ENCODE data around the gene GCNA.
"Not testable (repeated sequence)": the region's sequence is repeated elsewhere in the genome, so short reads cannot be mapped to it uniquely, and the experiment has no call there.

GCNA gene

GRCh38 chrX:71559773-71560172 is 18.5 kb upstream of the GCNA start:
- DNase-seq: not testable (repeated sequence)

DNA sequence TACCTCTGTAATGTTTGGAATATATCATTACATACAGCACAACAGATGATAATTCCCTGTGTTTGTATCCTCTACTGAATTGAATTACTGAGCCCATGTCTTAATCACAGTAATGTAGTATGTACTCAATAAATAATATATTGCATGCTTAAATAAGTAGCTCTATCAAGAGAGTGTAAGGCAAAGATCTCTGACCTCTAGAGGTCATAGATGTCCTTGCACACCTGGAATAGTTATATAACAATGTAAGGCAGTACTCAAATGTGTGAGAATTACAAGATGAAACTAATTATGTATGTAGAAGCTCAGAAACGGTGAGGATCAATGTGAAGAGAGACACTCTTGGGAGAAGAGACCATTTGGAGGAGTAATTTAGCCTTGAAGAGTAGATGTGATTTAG is 14.3 kb upstream of the GCNA start:
- DNase-seq: no peak

- no peak for DNase-seq
Observed at GRCh38 chrX:71565474-71566041, 12.7 kb upstream of the GCNA start.

DNA sequence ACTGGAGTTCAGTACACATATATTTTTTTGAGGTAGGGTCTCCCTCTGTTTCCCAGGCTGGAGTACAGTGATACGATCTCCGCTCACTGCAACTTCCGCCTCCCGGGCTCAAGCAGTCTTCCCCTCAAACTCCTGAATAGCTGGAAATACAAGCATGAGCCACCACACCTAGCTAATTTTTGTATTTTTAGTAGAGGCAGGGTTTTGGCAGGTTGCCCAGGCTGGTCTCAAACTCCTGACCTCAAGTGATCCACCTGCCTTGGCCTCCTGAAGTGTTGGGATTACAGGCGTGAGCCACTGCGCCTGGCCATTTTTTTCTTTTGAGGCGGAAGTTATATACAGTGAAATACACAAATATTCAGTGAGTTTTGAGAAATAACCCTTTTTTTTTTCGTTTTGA is 6.8 kb upstream of the GCNA start:
- DNase-seq: not testable (repeated sequence)

GRCh38 chrX:71573590-71573989 is 4.6 kb upstream of the GCNA start:
- no peak for DNase-seq

DNA sequence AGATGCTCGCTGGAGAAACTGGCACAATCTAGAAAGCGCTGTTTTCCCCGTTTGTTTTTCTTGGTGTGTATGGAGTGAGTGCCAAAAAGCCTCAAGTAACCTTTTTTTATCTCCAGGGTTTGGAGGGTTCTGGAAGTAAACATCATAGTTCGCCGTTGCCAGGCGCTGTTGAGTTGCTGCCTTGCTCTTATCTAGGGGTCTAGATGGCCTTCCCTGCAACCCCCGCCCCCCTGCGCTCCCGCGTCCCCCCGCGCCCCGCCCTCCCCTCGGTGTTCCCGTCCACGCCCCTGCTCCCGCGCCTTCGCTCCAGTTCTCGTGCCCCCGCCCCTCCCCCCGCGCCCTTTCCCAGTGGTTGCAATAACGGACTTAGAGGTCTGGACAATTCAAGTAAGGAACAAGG is 555 bp upstream of the GCNA start:
- no peak for DNase-seq

DNA sequence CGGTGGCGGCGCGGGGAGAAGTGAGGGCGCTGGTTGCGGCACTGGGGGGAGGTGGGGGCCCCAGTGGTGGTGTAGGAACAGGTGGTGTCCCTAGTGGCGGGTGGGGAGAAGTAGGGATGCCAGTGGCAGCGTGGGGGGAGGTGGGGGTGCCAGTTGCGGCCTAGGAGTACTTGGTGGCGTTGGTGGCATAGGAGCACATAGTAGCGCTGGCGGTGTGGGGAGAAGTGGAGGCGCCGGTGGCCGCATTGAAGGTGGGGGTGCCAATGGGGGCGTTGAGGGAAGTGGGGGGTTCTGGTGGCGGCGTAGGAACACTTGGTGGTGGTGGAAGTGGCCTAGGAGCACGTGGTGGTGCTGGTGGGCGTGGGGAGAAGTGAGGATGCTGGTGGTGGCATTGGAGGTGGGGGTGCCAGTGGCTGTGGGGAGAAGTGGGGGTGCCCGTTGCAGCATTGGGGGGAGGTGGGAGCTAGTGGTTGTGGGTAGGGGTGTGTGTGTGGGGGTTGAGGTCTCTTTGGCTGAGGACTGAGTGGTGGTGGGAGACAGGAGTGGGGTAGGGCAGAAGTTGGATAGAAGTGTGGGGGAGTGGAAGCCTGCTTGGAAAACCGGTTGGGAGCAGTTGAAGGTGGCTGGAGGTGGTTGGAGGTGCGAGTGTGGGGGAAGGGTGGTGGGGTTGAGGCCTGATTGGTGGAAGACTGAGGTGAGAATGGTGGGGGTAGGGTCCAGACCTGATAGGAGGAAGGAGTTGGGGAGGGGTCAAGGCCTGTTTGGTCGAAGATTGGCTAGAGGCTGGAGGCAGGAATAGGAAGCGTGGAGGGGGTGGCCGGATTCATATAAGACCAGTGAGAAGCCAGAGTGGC is 1.1 kb downstream of the GCNA start:
- no peak for DNase-seq

- no peak for DNase-seq
Observed at GRCh38 chrX:71579990-71580380, 1.7 kb downstream of the GCNA start.

GRCh38 chrX:71581210-71581609 is 3.0 kb downstream of the GCNA start:
- DNase-seq: no peak

DNA sequence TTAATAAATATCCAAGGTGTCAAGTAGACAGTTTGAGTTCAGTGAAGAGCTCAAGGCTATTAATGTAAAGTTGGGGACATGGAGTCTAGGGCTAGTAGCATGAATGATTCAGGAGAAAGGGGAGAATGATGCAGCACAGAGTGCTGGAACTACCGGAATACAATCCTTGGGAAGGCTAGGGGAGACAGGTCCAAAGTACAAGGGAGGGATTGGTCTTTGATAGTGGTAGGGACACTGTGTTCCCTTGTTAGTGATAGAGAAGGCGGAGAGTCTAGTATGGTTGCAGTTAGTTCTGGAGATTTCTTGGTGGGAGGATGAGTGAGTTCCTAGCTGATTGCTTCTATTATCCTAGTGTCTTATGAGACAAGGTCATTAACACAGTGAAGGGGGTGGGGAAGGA is 8.7 kb downstream of the GCNA start:
- DNase-seq: no peak

DNA sequence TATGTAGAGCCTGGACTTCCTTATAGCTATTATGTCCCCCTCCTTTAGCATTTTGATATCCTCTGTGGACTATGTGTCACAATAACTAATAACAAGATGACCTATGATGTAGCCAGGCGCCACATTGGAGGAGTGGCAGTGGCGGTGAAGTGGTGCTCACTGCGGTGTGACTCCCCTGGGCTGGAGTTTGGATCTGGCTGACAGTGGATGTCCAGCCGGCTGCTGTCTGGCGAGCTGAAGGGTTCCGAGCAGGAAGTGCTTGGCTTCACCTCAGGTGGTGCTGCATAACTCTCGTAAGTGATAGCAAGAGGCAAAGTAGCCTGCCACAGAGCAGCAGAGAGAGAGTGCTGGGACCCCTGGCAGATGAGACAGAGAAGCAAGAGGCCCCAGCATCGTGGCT is 15.0 kb downstream of the GCNA start:
- not testable (repeated sequence) for DNase-seq

- DNase-seq: no peak
Observed at GRCh38 chrX:71599965-71600364, 21.7 kb downstream of the GCNA start.

DNA sequence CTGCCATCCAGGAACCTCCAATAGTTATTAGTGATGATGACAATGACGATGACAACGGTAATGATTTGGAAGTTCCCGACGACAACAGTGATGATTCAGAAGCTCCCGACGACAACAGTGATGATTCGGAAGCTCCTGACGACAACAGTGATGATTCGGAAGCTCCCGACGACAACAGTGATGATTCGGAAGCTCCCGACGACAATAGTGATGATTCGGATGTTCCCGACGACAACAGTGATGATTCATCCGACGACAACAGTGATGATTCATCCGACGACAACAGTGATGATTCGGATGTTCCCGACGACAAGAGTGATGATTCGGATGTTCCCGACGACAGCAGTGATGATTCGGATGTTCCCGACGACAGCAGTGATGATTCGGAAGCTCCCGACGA is 25.4 kb downstream of the GCNA start:
- DNase-seq: no peak

DNA sequence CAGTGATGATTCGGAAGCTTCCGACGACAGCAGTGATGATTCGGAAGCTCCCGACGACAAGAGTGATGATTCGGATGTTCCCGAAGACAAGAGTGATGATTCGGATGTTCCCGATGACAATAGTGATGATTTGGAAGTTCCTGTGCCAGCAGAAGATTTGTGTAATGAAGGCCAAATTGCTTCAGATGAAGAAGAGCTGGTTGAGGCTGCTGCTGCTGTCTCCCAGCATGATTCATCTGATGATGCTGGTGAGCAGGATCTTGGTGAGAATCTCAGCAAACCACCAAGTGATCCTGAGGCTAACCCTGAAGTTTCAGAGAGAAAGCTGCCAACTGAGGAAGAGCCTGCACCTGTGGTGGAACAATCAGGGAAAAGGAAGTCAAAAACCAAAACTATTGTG is 25.9 kb downstream of the GCNA start:
- DNase-seq: no peak

- DNase-seq: no peak
Observed at GRCh38 chrX:71604796-71605568, 26.7 kb downstream of the GCNA start.

- no peak for DNase-seq
Observed at GRCh38 chrX:71606536-71607216, 28.4 kb downstream of the GCNA start.

GRCh38 chrX:71607488-71607887 is 29.3 kb downstream of the GCNA start:
- no peak for DNase-seq

GRCh38 chrX:71609095-71609750 is 31.0 kb downstream of the GCNA start:
- DNase-seq: no peak

GRCh38 chrX:71611736-71612135 is 33.5 kb downstream of the GCNA start:
- DNase-seq: not testable (repeated sequence)

- DNase-seq: no peak
Observed at GRCh38 chrX:71612256-71612655, 34.0 kb downstream of the GCNA start.

GRCh38 chrX:71615056-71615455 is 36.8 kb downstream of the GCNA start:
- no peak for DNase-seq

GRCh38 chrX:71615954-71616353 is 37.7 kb downstream of the GCNA start:
- DNase-seq: no peak

Data from activated effector memory CD4-positive, alpha-beta T cell treated with anti-CD3 and anti-CD28 coated beads, Interleukin-2, amount 50 U/mL, for 16 hours (primary cell).